Neural cell (in vitro differentiated cells): ENCODE measurements around the gene EHMT1. TPM values are rescaled to one million over a fixed set of nuclear protein-coding genes. Genes with fewer than 3 reads are reported as not detected.

Source experiments
- H2AFZ ChIP-seq: fragments of 200-600, 300-800 bp; sonication (generic), shearing (Covaris generic); 2 replicates; pipeline ENCODE4 v1.6.0; 2014; ENCODE audit warnings: low read depth, mild to moderate bottlenecking, antibody characterized with exemption, low read length, moderate library complexity
- H3F3A ChIP-seq: fragments of 200-600 bp; shearing (Covaris generic); 2 replicates; pipeline ENCODE4 v1.6.1; 2016; ENCODE audit warnings: mild to moderate bottlenecking, moderate library complexity, mixed read lengths, antibody characterized with exemption, low read length; ENCODE audit not compliant: insufficient read depth, poor library complexity, severe bottlenecking
- H3K27ac ChIP-seq: fragments of 200-600, 300-800 bp; sonication (generic), shearing (Covaris generic); 2 replicates; pipeline ENCODE4 v1.5.1; 2014; ENCODE audit warnings: mild to moderate bottlenecking, low read length, moderate library complexity
- H3K27me3 ChIP-seq: fragments of 300-800, 200-600 bp; sonication (generic), shearing (Covaris generic); 2 replicates; pipeline ENCODE4 v1.6.0; 2014; ENCODE audit warnings: mild to moderate bottlenecking, low read depth, low read length, moderate library complexity; ENCODE audit not compliant: insufficient read depth
- H3K36me3 ChIP-seq: fragments of 300-800, 200-600 bp; sonication (generic), shearing (Covaris generic); 2 replicates; pipeline ENCODE4 v1.5.1; 2014; ENCODE audit warnings: mild to moderate bottlenecking, antibody characterized with exemption, low read length, moderate library complexity; ENCODE audit not compliant: insufficient read depth
- H3K4me2 ChIP-seq: fragments of 300-800, 200-600 bp; sonication (generic), shearing (Covaris generic); 2 replicates; pipeline ENCODE4 v1.6.0; 2014; ENCODE audit warnings: mild to moderate bottlenecking, low read length
- H3K4me3 ChIP-seq: fragments of 300-800, 200-600 bp; sonication (generic), shearing (Covaris generic); 2 replicates; pipeline ENCODE4 v1.5.1; 2014; ENCODE audit warnings: mild to moderate bottlenecking, low read length, moderate library complexity
- H3K79me2 ChIP-seq: fragments of 200-600 bp; shearing (Covaris generic); replicated peaks from 2 replicates; pipeline ENCODE4 v1.6.0; 2014; ENCODE audit warnings: mild to moderate bottlenecking, low read length, moderate library complexity; ENCODE audit not compliant: insufficient read depth
- H3K9ac ChIP-seq: fragments of 300-800, 200-600 bp; sonication (generic), shearing (Covaris generic); 2 replicates; pipeline ENCODE4 v1.6.1; 2016; ENCODE audit warnings: mild to moderate bottlenecking, low read length, mixed read lengths
- H3K9me2 ChIP-seq: fragments of 200-600 bp; shearing (Covaris generic); 2 replicates; pipeline ENCODE4 v1.6.1; 2016; ENCODE audit warnings: mild to moderate bottlenecking, low read length, mixed read lengths; ENCODE audit not compliant: insufficient read depth
- H3K9me3 ChIP-seq: fragments of 200-600, 300-800 bp; sonication (generic), shearing (Covaris generic); 2 replicates; pipeline ENCODE4 v1.6.1; 2016; ENCODE audit warnings: mild to moderate bottlenecking, mixed run types, low read length, moderate library complexity, mixed read lengths
- H4K20me1 ChIP-seq: fragments of 200-600 bp; shearing (Covaris generic); 2 replicates; pipeline ENCODE4 v1.6.1; 2016; ENCODE audit warnings: mild to moderate bottlenecking, mixed run types; ENCODE audit not compliant: insufficient read depth
- EP300 ChIP-seq: fragments of 450-650 bp; conservative IDR thresholded peaks from 2 replicates; pipeline ENCODE4 v1.6.1; 2014; ENCODE audit warnings: antibody characterized with exemption, mild to moderate bottlenecking, moderate library complexity; ENCODE audit not compliant: poor library complexity, severe bottlenecking
- EZH2 ChIP-seq: fragments of 200-600, 300-800 bp; shearing (Covaris generic), sonication (generic); IDR thresholded peaks from 2 replicates; pipeline ENCODE4 v1.6.1; 2014; ENCODE audit warnings: antibody characterized with exemption, low read length, borderline replicate concordance, mild to moderate bottlenecking; ENCODE audit not compliant: insufficient read depth, poor library complexity, severe bottlenecking
- MXI1 ChIP-seq: fragments of 450-650 bp; conservative IDR thresholded peaks from 2 replicates; pipeline ENCODE4 v1.6.1; 2014; ENCODE audit warnings: antibody characterized with exemption, mild to moderate bottlenecking; ENCODE audit not compliant: poor library complexity, severe bottlenecking
- POLR2AphosphoS5 ChIP-seq: IDR thresholded peaks from 2 replicates; pipeline ENCODE4 v1.6.1; 2012
- RAD21 ChIP-seq: fragments of 450-650 bp; conservative IDR thresholded peaks from 2 replicates; pipeline ENCODE4 v1.6.1; 2014; ENCODE audit warnings: antibody characterized with exemption, mild to moderate bottlenecking, moderate library complexity
- SMC3 ChIP-seq: fragments of 450-650 bp; conservative IDR thresholded peaks from 2 replicates; pipeline ENCODE4 v1.6.1; 2014; ENCODE audit warnings: antibody characterized with exemption, mild to moderate bottlenecking, moderate library complexity; ENCODE audit not compliant: poor library complexity
- TAF1 ChIP-seq: IDR thresholded peaks from 2 replicates; pipeline ENCODE4 v1.6.1; 2012; ENCODE audit warnings: low read depth
- polyA plus RNA-seq: library from polyadenylated mRNA; depleted of rRNA; stranded (reverse); fragments of >200 nt; gene quantifications from 2 replicates; pipeline ENCODE4 v1.2.3, GENCODE V29; 2014
- TF ChIP-seq, protein P1 (sequence below): fragments of 450-650 bp; IDR thresholded peaks from 2 replicates; pipeline ENCODE4 v1.5.1; 2014; ENCODE audit warnings: antibody characterized with exemption, mild to moderate bottlenecking, moderate library complexity; ENCODE audit not compliant: poor library complexity, severe bottlenecking
- TF ChIP-seq, protein P2 (sequence below): IDR thresholded peaks from 2 replicates; pipeline ENCODE4 v1.6.1; 2012; ENCODE audit warnings: borderline replicate concordance

The EHMT1 gene
- polyA plus RNA-seq, 1 donor from 2014 or later: 53.0 TPM

DNA sequence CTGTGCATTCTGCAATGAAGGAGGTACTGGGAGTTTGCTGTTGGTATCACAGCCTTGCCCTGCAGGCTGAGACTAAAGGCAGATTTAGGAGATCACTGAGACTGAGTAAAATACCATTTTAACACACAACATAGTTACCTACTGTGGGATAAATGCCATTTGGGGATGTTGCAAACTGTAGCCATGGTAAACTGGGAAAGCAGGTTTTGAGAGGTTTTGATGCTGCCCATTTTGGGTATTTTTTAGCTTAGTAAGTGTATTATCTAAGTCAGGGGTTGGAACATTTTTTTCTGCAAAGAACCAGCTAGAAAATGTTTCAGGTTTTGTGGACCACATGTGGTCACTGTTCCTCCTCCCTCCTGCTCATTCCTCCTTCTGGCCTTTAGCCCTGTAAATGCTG, 108.9 kb downstream of the EHMT1 start:
- no peak overlapping the region for H3K9ac ChIP-seq
- H3K36me3 ChIP-seq: peaks cover 12% of the 10 kb centered on the region
- H2AFZ ChIP-seq: no peak overlapping the region
- no peak overlapping the region for H3K4me2 ChIP-seq
- no peaks in the 10 kb centered on the region for H4K20me1 ChIP-seq
- H3K79me2 ChIP-seq: peaks cover 9% of the 10 kb centered on the region
- TF ChIP-seq, protein P1, sequence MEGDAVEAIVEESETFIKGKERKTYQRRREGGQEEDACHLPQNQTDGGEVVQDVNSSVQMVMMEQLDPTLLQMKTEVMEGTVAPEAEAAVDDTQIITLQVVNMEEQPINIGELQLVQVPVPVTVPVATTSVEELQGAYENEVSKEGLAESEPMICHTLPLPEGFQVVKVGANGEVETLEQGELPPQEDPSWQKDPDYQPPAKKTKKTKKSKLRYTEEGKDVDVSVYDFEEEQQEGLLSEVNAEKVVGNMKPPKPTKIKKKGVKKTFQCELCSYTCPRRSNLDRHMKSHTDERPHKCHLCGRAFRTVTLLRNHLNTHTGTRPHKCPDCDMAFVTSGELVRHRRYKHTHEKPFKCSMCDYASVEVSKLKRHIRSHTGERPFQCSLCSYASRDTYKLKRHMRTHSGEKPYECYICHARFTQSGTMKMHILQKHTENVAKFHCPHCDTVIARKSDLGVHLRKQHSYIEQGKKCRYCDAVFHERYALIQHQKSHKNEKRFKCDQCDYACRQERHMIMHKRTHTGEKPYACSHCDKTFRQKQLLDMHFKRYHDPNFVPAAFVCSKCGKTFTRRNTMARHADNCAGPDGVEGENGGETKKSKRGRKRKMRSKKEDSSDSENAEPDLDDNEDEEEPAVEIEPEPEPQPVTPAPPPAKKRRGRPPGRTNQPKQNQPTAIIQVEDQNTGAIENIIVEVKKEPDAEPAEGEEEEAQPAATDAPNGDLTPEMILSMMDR: no peak
- no peaks in the 10 kb centered on the region for H3F3A ChIP-seq
- no peak overlapping the region for H3K27ac ChIP-seq
- H3K4me3 ChIP-seq: no peak overlapping the region
- H3K27me3 ChIP-seq: no peaks in the 10 kb centered on the region
- no peaks in the 10 kb centered on the region for H3K9me2 ChIP-seq
- peaks cover 5% of the 10 kb centered on the region for H3K9me3 ChIP-seq

DNA sequence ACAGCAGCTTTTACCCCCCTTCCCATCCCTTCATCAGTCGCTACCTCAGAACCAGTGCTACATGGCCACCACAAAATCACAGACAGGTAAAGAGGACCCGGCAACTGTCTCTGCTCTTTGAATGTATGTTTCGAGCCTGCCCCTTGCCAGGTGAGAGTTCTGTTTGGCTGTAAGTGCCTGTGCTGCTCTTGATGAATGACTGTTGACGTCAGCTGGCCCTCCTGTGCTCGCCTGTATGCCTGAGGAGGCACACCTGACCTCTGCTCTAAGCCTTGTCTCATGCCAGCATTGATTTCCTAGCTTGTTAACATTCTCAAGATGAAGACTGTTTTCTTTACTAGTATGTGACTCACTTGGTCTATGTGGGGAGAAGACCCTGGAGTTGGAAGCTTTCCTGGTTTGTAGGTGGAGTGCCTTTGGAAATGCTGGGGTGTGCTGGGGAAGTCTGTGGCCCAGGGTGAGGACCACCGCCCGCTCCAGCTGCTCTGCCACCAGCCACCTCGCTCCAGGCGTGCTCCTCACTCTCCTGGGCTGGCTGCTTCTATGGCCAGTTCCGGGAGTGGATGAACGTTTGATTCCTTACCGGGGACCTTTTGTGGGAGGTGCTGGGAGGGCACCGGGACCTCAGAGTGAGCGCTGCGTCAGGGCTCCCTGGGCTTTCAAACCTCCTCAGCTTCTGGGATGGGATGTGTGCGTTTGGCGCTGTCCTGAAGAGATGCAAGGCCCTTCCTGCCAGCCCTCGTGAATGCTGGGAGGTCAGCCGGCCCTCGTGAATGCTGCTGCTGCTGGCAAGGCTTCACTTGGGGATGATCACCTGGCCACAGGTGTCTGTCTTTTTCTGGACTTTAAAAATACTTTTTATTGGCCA, 109.9 kb downstream of the EHMT1 start:
- no peak overlapping the region for H3K27ac ChIP-seq
- H3K27me3 ChIP-seq: no peaks in the 10 kb centered on the region
- no peak overlapping the region for H3K4me2 ChIP-seq
- no peaks in the 10 kb centered on the region for H3F3A ChIP-seq
- H3K9ac ChIP-seq: no peak overlapping the region
- H3K79me2 ChIP-seq: peaks cover 9% of the 10 kb centered on the region
- H3K9me3 ChIP-seq: peaks cover 5% of the 10 kb centered on the region
- no peak overlapping the region for H2AFZ ChIP-seq
- H4K20me1 ChIP-seq: no peaks in the 10 kb centered on the region
- peaks cover 12% of the 10 kb centered on the region for H3K36me3 ChIP-seq
- H3K4me3 ChIP-seq: no peak overlapping the region
- TF ChIP-seq, protein P1: no peak
- TF ChIP-seq SMC3: no peak
- TF ChIP-seq RAD21: no peak
- TF ChIP-seq MXI1: no peak
- TF ChIP-seq POLR2AphosphoS5: no peak
- no peak for TF ChIP-seq EP300
- TF ChIP-seq TAF1: no peak
- TF ChIP-seq, protein P2, sequence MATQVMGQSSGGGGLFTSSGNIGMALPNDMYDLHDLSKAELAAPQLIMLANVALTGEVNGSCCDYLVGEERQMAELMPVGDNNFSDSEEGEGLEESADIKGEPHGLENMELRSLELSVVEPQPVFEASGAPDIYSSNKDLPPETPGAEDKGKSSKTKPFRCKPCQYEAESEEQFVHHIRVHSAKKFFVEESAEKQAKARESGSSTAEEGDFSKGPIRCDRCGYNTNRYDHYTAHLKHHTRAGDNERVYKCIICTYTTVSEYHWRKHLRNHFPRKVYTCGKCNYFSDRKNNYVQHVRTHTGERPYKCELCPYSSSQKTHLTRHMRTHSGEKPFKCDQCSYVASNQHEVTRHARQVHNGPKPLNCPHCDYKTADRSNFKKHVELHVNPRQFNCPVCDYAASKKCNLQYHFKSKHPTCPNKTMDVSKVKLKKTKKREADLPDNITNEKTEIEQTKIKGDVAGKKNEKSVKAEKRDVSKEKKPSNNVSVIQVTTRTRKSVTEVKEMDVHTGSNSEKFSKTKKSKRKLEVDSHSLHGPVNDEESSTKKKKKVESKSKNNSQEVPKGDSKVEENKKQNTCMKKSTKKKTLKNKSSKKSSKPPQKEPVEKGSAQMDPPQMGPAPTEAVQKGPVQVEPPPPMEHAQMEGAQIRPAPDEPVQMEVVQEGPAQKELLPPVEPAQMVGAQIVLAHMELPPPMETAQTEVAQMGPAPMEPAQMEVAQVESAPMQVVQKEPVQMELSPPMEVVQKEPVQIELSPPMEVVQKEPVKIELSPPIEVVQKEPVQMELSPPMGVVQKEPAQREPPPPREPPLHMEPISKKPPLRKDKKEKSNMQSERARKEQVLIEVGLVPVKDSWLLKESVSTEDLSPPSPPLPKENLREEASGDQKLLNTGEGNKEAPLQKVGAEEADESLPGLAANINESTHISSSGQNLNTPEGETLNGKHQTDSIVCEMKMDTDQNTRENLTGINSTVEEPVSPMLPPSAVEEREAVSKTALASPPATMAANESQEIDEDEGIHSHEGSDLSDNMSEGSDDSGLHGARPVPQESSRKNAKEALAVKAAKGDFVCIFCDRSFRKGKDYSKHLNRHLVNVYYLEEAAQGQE: no peak
- TF ChIP-seq EZH2: no peak
- no peaks in the 10 kb centered on the region for H3K9me2 ChIP-seq
